NCI-H82 treated with DMSO at 0.1 percent for 48 hours (cell line): ENCODE results near the gene VSTM2L.
"Not testable (repeated sequence)": the region's sequence is repeated elsewhere in the genome, so short reads cannot be mapped to it uniquely, and the experiment has no call there.

Source experiments
- DNase-seq: peaks from one replicate; lab custom pipeline; 2025; ENCODE audit not compliant: unreplicated experiment; lab: John Stamatoyannopoulos, UW

The VSTM2L gene

DNA sequence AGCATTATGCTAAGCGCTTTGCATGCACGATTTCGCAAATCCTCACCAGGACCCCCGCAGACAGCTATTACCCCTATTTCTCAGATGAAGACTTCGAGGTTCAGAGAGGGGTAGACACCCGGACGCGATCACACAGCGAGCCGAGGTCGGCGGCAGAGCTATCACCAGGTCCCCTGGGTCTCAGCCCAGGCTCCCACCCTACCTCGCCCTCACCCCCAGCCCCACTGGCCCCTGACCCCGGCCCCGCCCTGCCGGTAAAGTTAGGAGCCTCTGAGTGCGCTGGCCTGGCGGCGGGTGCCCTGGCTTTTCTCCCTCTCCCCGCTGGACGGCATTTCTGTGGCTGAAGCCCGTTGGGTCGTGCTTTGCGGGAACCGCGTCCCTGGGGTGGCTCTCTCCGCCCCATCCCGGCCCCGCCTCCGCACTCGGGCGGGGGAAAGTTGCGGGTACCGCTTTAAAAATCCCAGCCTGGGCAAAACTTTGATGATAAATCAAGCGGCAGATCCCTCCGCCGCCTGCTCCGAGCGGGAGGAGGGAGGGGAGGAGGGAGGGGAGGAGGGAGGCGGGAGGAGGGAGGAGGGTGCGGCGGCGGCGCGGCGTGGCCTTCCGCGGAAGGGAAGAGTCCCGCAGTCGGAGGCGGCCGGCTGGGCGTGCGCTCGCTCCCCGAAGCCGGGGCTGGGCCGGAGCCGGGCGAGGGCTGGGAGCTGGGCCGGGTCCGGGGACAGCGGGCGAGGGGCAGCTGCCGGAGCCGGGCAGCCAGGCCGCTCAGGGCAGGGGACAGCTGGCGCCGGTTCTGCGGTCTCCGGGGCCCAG, at the start of gene VSTM2L:
Gene VSTM2L, plus strand, starts transcription at position 624 of the 810 bp plus-strand sequence. CDS start 224 bp downstream, outside the sequence.
- no peak for DNase-seq

DNA sequence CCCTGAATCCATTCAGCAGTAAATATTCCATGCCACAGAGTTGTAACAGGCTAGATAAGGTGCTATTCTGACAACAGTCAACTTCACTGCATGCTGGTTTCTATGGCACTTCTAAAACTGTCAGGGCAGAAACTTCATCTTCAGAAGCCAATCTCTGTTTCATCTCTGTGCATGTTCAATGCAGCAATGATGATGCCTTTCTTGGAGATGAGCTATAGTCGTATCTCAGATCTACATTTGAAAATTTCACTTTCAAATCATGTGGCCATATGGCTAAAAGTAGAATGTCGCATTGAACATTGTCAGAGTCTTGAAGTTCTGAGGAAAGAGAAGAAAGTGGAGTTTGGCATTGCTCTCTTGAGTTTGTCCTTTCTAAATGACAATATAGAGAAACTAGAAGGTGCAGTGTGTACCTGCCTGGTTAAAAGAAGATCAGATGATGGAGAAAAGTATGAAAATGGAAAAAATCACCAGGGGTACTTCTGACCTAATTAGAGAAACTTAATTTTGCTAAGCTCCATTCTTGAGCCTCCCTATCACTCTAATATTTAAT, 49.0 kb upstream of the VSTM2L start:
- no peak for DNase-seq

DNA sequence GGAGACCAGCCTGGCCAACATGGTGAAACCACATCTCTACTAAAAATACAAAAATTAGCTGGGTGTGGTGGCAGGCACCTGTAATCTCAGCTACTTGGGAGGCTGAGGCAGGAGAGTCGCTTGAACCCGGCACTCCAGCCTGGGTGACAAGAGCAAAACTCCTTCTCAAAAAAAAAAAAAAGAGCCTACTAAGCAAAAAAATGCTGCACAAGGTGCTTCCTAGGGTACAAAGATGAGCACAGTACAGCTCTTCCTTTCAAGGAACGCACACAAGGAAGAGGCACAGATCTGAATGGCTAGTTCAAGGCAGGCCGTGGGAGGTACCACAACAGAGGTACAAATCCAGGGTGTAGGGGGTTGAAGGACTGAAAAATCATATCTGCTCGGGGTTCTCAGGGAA, 46.9 kb upstream of the VSTM2L start:
- DNase-seq: not testable (repeated sequence)

- DNase-seq: peak; percentile 64
These were observed 45.8 kb upstream of the VSTM2L start for GRCh38 chr20:37856932-37857660.

- no peak for DNase-seq
These were observed 43.3 kb upstream of the VSTM2L start for GRCh38 chr20:37859406-37860171.

- no peak for DNase-seq
These were observed 39.6 kb upstream of the VSTM2L start for GRCh38 chr20:37863289-37863688.

- DNase-seq: no peak
These were observed 38.6 kb upstream of the VSTM2L start for GRCh38 chr20:37864298-37864697.

GRCh38 chr20:37866051-37866450, 36.9 kb upstream of the VSTM2L start:
- no peak for DNase-seq

DNA sequence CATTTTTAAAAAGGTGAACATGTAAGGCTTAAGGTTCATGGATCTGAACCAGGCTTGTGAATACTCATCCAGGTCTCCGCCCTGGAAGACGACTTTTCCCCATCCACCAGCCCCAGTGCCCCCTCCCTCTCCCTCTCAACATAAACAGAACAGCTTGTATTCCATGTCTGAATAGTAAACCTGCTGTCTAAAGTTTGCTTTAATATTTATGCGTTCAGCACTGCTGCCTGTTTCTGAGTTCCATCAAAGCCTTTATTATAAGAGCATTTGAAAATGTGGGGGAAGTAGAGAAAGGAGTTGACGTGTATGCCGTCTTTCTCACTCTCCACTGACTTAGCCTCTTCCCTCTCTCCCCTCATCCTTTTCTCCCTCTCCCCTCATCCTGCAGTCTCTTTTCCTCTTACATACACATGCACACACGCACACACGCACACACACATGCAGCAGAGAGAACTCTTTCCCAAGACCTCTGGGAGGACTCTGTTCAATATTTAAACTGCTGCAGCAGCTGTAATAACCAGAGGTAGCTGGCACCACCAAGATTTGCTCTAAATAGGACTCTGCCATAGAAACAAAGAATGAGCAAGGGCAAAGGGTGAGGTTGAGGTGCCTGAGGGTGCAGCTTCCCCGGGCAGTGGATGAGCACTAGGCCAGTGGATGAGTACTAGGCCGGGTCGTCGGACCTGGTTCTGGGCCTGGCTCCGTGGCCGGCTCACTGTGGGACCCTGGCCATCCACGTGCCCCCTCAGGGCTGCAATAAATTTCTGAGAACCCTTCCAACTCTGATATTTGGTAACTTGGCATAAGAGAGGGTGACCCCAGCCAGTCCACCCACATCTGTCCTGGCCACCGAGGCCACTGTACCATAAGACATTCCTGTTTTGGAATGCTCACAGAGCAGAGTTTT, 35.4 kb upstream of the VSTM2L start:
- DNase-seq: no peak

- DNase-seq: peak; percentile 31
These were observed 34.0 kb upstream of the VSTM2L start for GRCh38 chr20:37868851-37869333.

GRCh38 chr20:37869334-37869861, 33.5 kb upstream of the VSTM2L start:
- no peak for DNase-seq

- DNase-seq: no peak
These were observed 32.6 kb upstream of the VSTM2L start for GRCh38 chr20:37870294-37870693.

DNA sequence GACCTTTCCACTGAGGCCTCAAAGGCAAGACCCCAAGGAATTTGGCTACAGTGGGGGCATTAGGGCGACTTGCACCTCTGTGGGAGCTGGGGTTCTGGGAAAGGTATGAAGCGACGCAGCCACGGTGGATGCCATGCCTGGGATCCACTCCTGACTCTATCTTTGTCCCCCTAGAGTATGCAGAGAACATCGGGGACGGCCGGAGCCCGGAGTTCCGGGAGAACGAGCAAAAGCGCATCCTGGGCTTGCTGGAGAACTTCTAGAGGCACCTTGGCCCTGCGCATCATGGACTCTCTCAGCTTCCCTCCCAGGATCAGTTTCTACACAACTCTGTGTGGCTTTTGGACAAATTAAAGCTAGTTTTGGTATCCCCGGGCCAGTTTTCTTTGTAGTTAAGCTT, 31.2 kb upstream of the VSTM2L start:
- DNase-seq: no peak

GRCh38 chr20:37872161-37872560, 30.8 kb upstream of the VSTM2L start:
- DNase-seq: no peak

DNA sequence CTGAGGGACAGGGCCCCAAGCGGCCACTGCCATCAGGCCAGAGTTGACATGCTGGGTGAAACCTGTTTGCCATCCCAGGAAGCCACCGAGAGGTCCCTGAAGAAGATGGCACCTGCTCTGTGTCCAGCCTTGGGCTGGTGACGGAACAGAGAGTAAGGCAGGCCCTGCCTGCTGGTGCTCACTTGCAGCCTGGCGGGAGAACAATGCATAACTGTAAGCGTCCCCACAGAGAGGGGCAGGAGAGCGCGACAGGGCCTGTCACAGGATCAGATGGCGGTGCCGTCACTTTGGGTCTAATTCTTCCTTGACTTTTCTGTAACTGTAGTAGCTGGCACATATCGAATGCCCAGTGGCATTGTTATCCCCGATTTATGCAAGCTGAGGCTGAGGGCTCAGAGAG, 29.0 kb upstream of the VSTM2L start:
- no peak for DNase-seq

DNA sequence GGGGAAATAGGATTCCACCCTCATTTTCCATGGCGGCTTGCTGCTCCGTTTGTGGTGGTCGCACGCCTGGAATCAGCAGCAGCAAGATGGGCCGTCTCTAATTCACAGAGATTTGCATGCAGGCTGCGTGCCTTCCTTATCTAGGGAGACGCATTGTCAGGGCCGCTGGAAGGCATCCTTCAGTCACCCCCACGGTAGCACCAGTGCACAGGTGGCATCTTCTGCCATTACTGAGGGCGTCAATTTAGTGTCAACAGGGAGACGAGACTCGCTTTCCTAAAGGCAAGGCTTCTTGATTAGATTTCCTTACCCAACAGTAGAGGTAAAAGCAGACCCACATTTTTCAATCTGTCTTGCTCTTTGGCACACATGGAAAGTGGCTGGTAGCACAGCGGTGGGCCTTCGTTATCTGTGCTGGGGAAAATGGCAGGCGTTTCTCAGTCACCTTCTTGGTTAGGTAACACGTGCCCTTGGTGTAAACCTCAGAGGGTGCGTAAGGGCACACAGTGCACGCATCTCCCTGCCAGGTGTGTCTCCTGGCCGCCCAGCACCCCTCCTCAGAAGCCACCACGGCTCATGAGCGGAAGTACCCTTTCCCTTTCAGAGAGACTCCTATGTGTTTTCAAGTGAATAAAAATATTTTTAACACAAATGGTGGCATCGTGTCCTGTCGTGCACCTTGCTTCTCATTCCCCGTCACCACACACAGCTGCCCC, 27.3 kb upstream of the VSTM2L start:
- DNase-seq: no peak

DNA sequence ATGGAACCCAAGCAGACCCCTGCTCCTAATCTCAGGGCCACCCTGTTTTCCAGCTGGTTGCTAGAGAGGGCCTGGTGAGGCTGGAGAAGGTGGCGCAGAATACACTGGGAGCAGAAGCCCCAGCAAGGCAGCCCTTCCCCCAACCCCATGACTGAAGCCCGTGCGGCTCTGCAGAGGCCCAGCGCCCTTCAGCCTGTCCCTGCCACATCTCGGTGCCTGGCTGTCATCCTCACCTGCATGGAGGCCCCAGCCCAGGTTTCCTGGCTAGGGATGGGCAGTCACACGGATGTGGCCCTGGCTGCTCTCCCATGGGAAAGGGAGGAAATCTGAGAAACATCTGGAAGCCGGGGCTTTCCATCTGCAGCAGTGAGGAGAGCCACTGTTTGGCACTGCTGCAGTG, 26.1 kb upstream of the VSTM2L start:
- no peak for DNase-seq

DNA sequence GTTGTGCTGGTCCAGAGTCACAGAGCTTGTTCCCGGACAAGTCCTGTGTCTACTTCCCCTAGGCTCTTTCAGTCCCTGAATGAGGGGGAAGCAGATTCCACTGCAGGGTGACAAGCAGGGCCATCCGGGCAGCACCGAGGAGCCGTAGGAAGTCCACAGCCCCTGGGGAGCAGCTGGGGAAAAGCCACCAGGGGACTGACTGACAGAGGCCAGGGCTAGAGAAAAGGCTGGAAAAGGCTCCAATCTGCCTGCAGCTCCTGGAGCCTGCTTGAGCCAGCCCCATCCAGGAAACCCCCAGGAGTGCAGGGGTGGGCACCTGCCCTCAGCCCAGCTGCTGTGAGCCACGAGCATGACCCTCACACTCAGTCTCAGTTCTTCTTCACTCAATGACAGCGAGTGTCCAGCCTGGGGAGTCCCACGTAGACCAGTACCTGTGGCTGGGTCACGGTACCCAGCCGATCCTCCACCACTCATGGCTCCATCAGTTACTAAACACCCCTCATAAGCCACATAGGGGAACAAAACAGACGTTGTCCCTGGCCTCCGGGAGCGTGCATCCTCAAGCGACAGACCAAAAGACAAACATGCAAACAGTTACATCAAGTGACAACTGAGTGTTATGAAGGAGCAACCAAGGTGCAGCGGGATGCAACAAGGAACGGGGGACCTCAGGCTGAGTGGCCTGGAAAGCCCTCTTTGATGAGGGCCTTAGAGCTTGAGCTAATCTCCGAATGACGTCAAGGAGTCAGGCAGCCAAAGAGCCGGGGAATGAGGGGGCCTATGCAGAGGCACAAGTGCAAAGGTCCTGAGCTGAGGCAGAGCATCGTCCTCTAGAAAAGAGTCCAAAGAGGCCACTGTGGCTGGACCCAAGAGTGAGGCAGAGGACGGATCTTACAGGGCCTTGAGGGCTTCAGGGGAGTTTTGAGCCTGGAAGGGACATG, 24.8 kb upstream of the VSTM2L start:
- peak; percentile 38 for DNase-seq
